ENCODE measurements around the gene ANO1.

ANO1 gene

DNA sequence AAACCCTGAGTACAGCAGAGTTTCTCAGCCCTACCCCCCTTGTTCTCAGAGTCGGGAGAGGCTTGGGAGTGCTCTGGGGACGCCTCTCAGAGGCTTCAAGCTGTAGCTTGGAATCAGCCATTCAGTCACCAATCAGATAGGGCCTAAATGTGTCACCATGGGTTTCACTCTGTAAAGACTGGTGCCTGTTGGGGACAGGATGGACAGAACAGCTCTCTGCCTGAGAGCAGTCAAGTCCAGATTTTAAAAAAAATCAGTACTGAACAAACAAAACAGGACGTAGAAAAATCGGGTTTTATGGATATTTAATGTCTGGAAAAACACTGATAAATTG lies 126.3 kb downstream of the ANO1 start:
- no peaks in the 10 kb centered on the region for H3K27me3 ChIP-seq (ENCODE audit: control insufficient read depth, low read length)
- peaks cover 53% of the 10 kb centered on the region for H3K79me2 ChIP-seq (ENCODE audit: control insufficient read depth, low read length)
- H3F3A ChIP-seq (ENCODE audit: control insufficient read depth, insufficient read depth), result no peaks in the 10 kb centered on the region
- peaks cover 24% of the 10 kb centered on the region for H3K4me1 ChIP-seq (ENCODE audit: control insufficient read depth, low read length)
- H3K27ac ChIP-seq (ENCODE audit: low read depth, low read length), result no peak overlapping the region
- no peaks in the 10 kb centered on the region for H3K9me3 ChIP-seq (ENCODE audit: control insufficient read depth, insufficient read depth, low read length)
- peak overlapping the region; percentile 98 for H3K4me3 ChIP-seq (ENCODE audit: low read length)
- peak overlapping the region; percentile 88 for H3K4me2 ChIP-seq (ENCODE audit: low read length)
- H3K36me3 ChIP-seq (ENCODE audit: control insufficient read depth, low read length), result peaks cover 60% of the 10 kb centered on the region
- peaks cover 34% of the 10 kb centered on the region; the same call in 1 of the 2 replicates for H4K20me1 ChIP-seq (ENCODE audit: control insufficient read depth, insufficient read depth, low read depth, low read length)
- no peaks in the 10 kb centered on the region for H3K9me2 ChIP-seq (replicated peaks; ENCODE audit: control insufficient read depth, low read length)
- TF ChIP-seq CTCF (IDR thresholded peaks at IDR 0.05; ENCODE audit: low read depth, low read length, poor library complexity, severe bottlenecking), result no peak
- TF ChIP-seq EZH2phosphoT487 (IDR thresholded peaks at IDR 0.05; ENCODE audit: borderline replicate concordance, low read length), result no peak

DNA sequence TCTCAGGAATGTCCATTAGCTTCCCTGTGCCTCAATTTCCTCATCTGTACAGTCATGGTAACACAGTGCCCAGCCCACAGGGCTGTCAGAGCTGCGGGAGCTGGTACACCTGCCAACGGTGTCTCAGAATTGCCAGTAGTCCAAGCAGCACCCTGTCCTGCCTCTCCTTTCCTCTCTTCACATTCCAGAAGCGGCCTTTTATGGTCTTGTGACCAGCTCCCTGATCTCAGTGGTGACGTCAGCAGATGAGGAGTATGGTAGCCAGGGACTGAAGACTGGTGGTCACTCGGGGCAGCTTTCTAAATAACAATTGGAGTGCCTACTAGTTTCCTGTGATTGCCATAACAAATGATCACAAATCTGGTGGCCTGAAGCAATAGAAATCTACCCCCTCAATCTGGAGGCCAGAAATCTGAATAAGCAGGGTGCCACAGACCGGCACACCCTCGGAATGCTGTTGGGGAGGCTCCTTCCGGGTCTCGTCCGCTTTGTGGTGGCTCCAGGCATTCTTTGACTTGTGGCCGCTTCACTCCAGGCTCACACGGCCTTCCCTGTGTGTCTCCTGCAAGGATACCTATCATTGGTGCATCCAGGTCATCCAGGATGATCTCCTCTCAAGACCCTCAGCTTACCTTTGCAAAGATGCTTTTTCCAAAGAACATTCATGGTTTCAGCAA lies 127.1 kb downstream of the ANO1 start:
- H3K9me2 ChIP-seq (replicated peaks; ENCODE audit: control insufficient read depth, low read length), result no peaks in the 10 kb centered on the region
- H3K79me2 ChIP-seq (ENCODE audit: control insufficient read depth, low read length), result peaks cover 53% of the 10 kb centered on the region
- no peaks in the 10 kb centered on the region for H3K27me3 ChIP-seq (ENCODE audit: control insufficient read depth, low read length)
- H3K4me1 ChIP-seq (ENCODE audit: control insufficient read depth, low read length), result peaks cover 24% of the 10 kb centered on the region
- peak overlapping the region; percentile 88; the same call in 1 of the 2 replicates for H3K4me2 ChIP-seq (ENCODE audit: low read length)
- H3K4me3 ChIP-seq (ENCODE audit: low read length), result no peak overlapping the region
- no peak overlapping the region for H3K27ac ChIP-seq (ENCODE audit: low read depth, low read length)
- peaks cover 34% of the 10 kb centered on the region; the same call in 1 of the 2 replicates for H4K20me1 ChIP-seq (ENCODE audit: control insufficient read depth, insufficient read depth, low read depth, low read length)
- H3F3A ChIP-seq (ENCODE audit: control insufficient read depth, insufficient read depth), result no peaks in the 10 kb centered on the region
- no peaks in the 10 kb centered on the region for H3K9me3 ChIP-seq (ENCODE audit: control insufficient read depth, insufficient read depth, low read length)
- TF ChIP-seq CTCF (IDR thresholded peaks at IDR 0.05; ENCODE audit: low read depth, low read length, poor library complexity, severe bottlenecking), result no peak
- TF ChIP-seq EZH2phosphoT487 (IDR thresholded peaks at IDR 0.05; ENCODE audit: borderline replicate concordance, low read length), result no peak
- H3K36me3 ChIP-seq (ENCODE audit: control insufficient read depth, low read length), result peaks cover 60% of the 10 kb centered on the region

- Histone ChIP-seq H3K36me3 (ENCODE audit: control insufficient read depth, low read length) (peaks cover 60% of the 10 kb centered on the region), H3F3A (ENCODE audit: control insufficient read depth, insufficient read depth) (no peaks in the 10 kb centered on the region), H3K9me3 (ENCODE audit: control insufficient read depth, insufficient read depth, low read length) (no peaks in the 10 kb centered on the region), H3K4me3 (ENCODE audit: low read length) (no peak overlapping the region), H3K79me2 (ENCODE audit: control insufficient read depth, low read length) (peaks cover 53% of the 10 kb centered on the region), H3K4me1 (ENCODE audit: control insufficient read depth, low read length) (peaks cover 24% of the 10 kb centered on the region), H3K9me2 (replicated peaks; ENCODE audit: control insufficient read depth, low read length) (no peaks in the 10 kb centered on the region), H3K27ac (ENCODE audit: low read depth, low read length) (no peak overlapping the region), H3K4me2 (ENCODE audit: low read length) (no peak overlapping the region), H4K20me1 (ENCODE audit: control insufficient read depth, insufficient read depth, low read depth, low read length) (peaks cover 34% of the 10 kb centered on the region; the same call in 1 of the 2 replicates), H3K27me3 (ENCODE audit: control insufficient read depth, low read length) (no peaks in the 10 kb centered on the region)
- TF ChIP-seq CTCF (IDR thresholded peaks at IDR 0.05; ENCODE audit: low read depth, low read length, poor library complexity, severe bottlenecking), result no peak
- TF ChIP-seq EZH2phosphoT487 (IDR thresholded peaks at IDR 0.05; ENCODE audit: borderline replicate concordance, low read length), result no peak
Measured at GRCh38 chr11:70205766-70206165, 127.6 kb downstream of the ANO1 start.
